PC-3 (cell line): ENCODE measurements around the gene LZTFL1. TPM values are rescaled to one million over a fixed set of nuclear protein-coding genes. Genes with fewer than 3 reads are reported as not detected.

Source experiments
- ATAC-seq: fragments of 200-7000 bp; cut with Tn5 transposase; 2 replicates; pipeline ENCODE4 v1.9.1; 2020; ENCODE audit warnings: mild to moderate bottlenecking, moderate library complexity
- BruUV-seq: library from RNA; stranded (reverse); fragments of 400-500 nt; replicated peaks from 2 replicates; lab custom pipeline; 2021; lab: Mats Ljungman, UMichigan
- CTCF ChIA-PET: fragments of 300-600 bp; sonication (Branson Sonifier 250); formaldehyde crosslinking; loops from one replicate; lab custom pipeline; 2022; ENCODE audit warnings: antibody characterized with exemption; lab: Charles Lee
- POLR2A ChIA-PET: fragments of 300-600 bp; sonication (Branson Sonifier 250); formaldehyde crosslinking; loops from one replicate; lab custom pipeline; 2022; ENCODE audit warnings: antibody characterized with exemption; ENCODE audit not compliant: unreplicated experiment; lab: Charles Lee
- DNase-seq: peaks from one replicate; pipeline ENCODE4 v3.0.0-alpha.2; 2015
- H2AFZ ChIP-seq: fragments of 300-600 bp; sonication (generic); 2 replicates; pipeline ENCODE4 v1.6.0; 2016; ENCODE audit warnings: antibody characterized with exemption, low read length
- H3F3A ChIP-seq: fragments of 300-600 bp; sonication (generic); one replicate; pipeline ENCODE4 v1.6.0; 2017; ENCODE audit warnings: antibody characterized with exemption, low read length, control low read depth, mild to moderate bottlenecking; ENCODE audit not compliant: unreplicated experiment
- H3K27ac ChIP-seq: fragments of 300-600 bp; sonication (generic); 2 replicates; pipeline ENCODE4 v1.5.1; 2016; ENCODE audit warnings: mild to moderate bottlenecking, low read length
- H3K27me3 ChIP-seq: fragments of 300-600 bp; sonication (generic); 2 replicates; pipeline ENCODE4 v1.6.1; 2016; ENCODE audit warnings: low read length, mixed read lengths
- H3K36me3 ChIP-seq: fragments of 300-600 bp; sonication (generic); 2 replicates; pipeline ENCODE4 v1.6.1; 2016; ENCODE audit warnings: low read depth, mixed run types, low read length, mixed read lengths
- H3K4me1 ChIP-seq: fragments of 300-600 bp; sonication (generic); 2 replicates; pipeline ENCODE4 v1.5.1; 2016; ENCODE audit warnings: low read length; ENCODE audit not compliant: insufficient read depth
- H3K4me2 ChIP-seq: fragments of 300-600 bp; sonication (generic); 2 replicates; pipeline ENCODE4 v1.6.0; 2016; ENCODE audit warnings: low read length
- H3K4me3 ChIP-seq: fragments of 300-600 bp; sonication (generic); 2 replicates; pipeline ENCODE4 v1.5.1; 2016; ENCODE audit warnings: mild to moderate bottlenecking, low read length, mixed read lengths
- H3K79me2 ChIP-seq: fragments of 300-600 bp; sonication (generic); 2 replicates; pipeline ENCODE4 v1.6.1; 2017; ENCODE audit warnings: low read length, mixed read lengths
- H3K9ac ChIP-seq: fragments of 300-600 bp; sonication (generic); 2 replicates; pipeline ENCODE4 v1.6.0; 2016; ENCODE audit warnings: mild to moderate bottlenecking, low read length
- H3K9me2 ChIP-seq: fragments of 300-600 bp; sonication (generic); replicated peaks from 2 replicates; pipeline ENCODE4 v1.6.1; 2016; ENCODE audit warnings: mixed run types, low read length, mixed read lengths
- H3K9me3 ChIP-seq: fragments of 300-600 bp; sonication (generic); 2 replicates; pipeline ENCODE4 v1.6.1; 2016; ENCODE audit warnings: low read length, mixed read lengths
- H4K20me1 ChIP-seq: fragments of 300-600 bp; sonication (generic); 2 replicates; pipeline ENCODE4 v1.6.1; 2016; ENCODE audit warnings: low read length, mixed read lengths
- CTCF ChIP-seq: fragments of 300-600 bp; sonication (generic); conservative IDR thresholded peaks from 2 replicates; pipeline ENCODE4 v1.5.1; 2017; ENCODE audit warnings: antibody characterized with exemption, low read depth, mild to moderate bottlenecking, low read length
- EZH2 ChIP-seq: fragments of 300-600 bp; sonication (generic); IDR thresholded peaks from one replicate; pipeline ENCODE4 v1.6.1; 2017; ENCODE audit warnings: antibody characterized with exemption, mild to moderate bottlenecking, low read length; ENCODE audit not compliant: unreplicated experiment
- EZH2phosphoT487 ChIP-seq: fragments of 300-600 bp; sonication (generic); IDR thresholded peaks from 2 replicates; pipeline ENCODE4 v1.6.1; 2018; ENCODE audit warnings: mild to moderate bottlenecking, antibody characterized with exemption, low read length, borderline replicate concordance
- intact Hi-C: fragments of 100-400 bp; cut with micrococcal nuclease; formaldehyde crosslinking; loops from 2 replicates; pipeline ENCODE4 v1.9.0; 2023
- total RNA-seq: library from RNA; depleted of rRNA; stranded (reverse); fragments of >200 nt; gene quantifications from 2 replicates; pipeline ENCODE4 v1.2.3, GENCODE V29; 2014

Gene LZTFL1
- total RNA-seq, 1 experiment from 2014 or later, result 14.2 TPM

- no peaks in the 10 kb centered on the region for H3F3A ChIP-seq
- peaks cover 6% of the 10 kb centered on the region; the same call in 1 of the 2 replicates for H3K9me3 ChIP-seq
- CTCF ChIA-PET, result no interaction called here
- POLR2A ChIA-PET, result no interaction called here
- BruUV-seq, result no TSS peak
- ATAC-seq, result no peak
- no peaks in the 10 kb centered on the region for H3K79me2 ChIP-seq
- no peak overlapping the region for H3K4me2 ChIP-seq
- H3K9ac ChIP-seq, result no peak overlapping the region
- H3K36me3 ChIP-seq, result no peaks in the 10 kb centered on the region
- H3K27ac ChIP-seq, result no peak overlapping the region
- H3K4me1 ChIP-seq, result no peaks in the 10 kb centered on the region
- no peak for TF ChIP-seq EZH2
- TF ChIP-seq EZH2phosphoT487, result no peak
- TF ChIP-seq CTCF, result no peak
- DNase-seq, result no peak
- no peaks in the 10 kb centered on the region for H3K9me2 ChIP-seq
- intact Hi-C loops, result no loop called here
- no peak overlapping the region for H3K4me3 ChIP-seq
- no peaks in the 10 kb centered on the region for H4K20me1 ChIP-seq
- no peak overlapping the region for H2AFZ ChIP-seq
- no peaks in the 10 kb centered on the region for H3K27me3 ChIP-seq
These were observed 54.4 kb downstream of the LZTFL1 start for GRCh38 chr3:45787551-45787950.

GRCh38 chr3:45786801-45787495 lies 55.0 kb downstream of the LZTFL1 start:
- DNase-seq (no peak), ATAC-seq (no peak)
- BruUV-seq, result no TSS peak
- H3K9ac ChIP-seq, result no peak overlapping the region
- no peaks in the 10 kb centered on the region for H3K79me2 ChIP-seq
- H3K36me3 ChIP-seq, result no peaks in the 10 kb centered on the region
- H3K9me3 ChIP-seq, result peaks cover 6% of the 10 kb centered on the region; the same call in 1 of the 2 replicates
- CTCF ChIA-PET, result no interaction called here
- no peak overlapping the region for H3K4me2 ChIP-seq
- intact Hi-C loops, result no loop called here
- H3K9me2 ChIP-seq, result no peaks in the 10 kb centered on the region
- POLR2A ChIA-PET, result no interaction called here
- H3K4me3 ChIP-seq, result no peak overlapping the region
- no peaks in the 10 kb centered on the region for H3K27me3 ChIP-seq
- TF ChIP-seq EZH2 (no peak), CTCF (no peak), EZH2phosphoT487 (no peak)
- H4K20me1 ChIP-seq, result no peaks in the 10 kb centered on the region
- H3F3A ChIP-seq, result no peaks in the 10 kb centered on the region
- no peak overlapping the region for H3K27ac ChIP-seq
- H2AFZ ChIP-seq, result no peak overlapping the region
- no peaks in the 10 kb centered on the region for H3K4me1 ChIP-seq

- CTCF ChIA-PET, result no interaction called here
- intact Hi-C loops, result no loop called here
These were observed 56.2 kb downstream of the LZTFL1 start for GRCh38 chr3:45785605-45786150.

More at GRCh38 chr3:45785605-45786150, 56.2 kb downstream of the LZTFL1 start:
- H3K27me3 ChIP-seq, result no peaks in the 10 kb centered on the region
- H3K27ac ChIP-seq, result no peak overlapping the region
- no peak overlapping the region for H3K4me2 ChIP-seq
- H3K9ac ChIP-seq, result no peak overlapping the region
- POLR2A ChIA-PET, result no interaction called here
- ATAC-seq, result no peak
- H3K36me3 ChIP-seq, result no peaks in the 10 kb centered on the region
- no peaks in the 10 kb centered on the region for H4K20me1 ChIP-seq
- H3F3A ChIP-seq, result no peaks in the 10 kb centered on the region
- no peak overlapping the region for H2AFZ ChIP-seq
- no TSS peak for BruUV-seq
- H3K4me3 ChIP-seq, result no peak overlapping the region
- TF ChIP-seq EZH2phosphoT487, result no peak
- no peaks in the 10 kb centered on the region for H3K4me1 ChIP-seq
- no peak for DNase-seq
- no peaks in the 10 kb centered on the region for H3K9me2 ChIP-seq
- H3K79me2 ChIP-seq, result no peaks in the 10 kb centered on the region
- H3K9me3 ChIP-seq, result peaks cover 6% of the 10 kb centered on the region; the same call in 1 of the 2 replicates
